GM18861 (cell line): ENCODE data around the gene LYPD6B.

ENCODE experiments used
- ATAC-seq: cut with Tn5 transposase; IDR thresholded peaks from one replicate; pipeline ENCODE4 v1.9.1; 2021; ENCODE audit not compliant: unreplicated experiment

LYPD6B gene

DNA sequence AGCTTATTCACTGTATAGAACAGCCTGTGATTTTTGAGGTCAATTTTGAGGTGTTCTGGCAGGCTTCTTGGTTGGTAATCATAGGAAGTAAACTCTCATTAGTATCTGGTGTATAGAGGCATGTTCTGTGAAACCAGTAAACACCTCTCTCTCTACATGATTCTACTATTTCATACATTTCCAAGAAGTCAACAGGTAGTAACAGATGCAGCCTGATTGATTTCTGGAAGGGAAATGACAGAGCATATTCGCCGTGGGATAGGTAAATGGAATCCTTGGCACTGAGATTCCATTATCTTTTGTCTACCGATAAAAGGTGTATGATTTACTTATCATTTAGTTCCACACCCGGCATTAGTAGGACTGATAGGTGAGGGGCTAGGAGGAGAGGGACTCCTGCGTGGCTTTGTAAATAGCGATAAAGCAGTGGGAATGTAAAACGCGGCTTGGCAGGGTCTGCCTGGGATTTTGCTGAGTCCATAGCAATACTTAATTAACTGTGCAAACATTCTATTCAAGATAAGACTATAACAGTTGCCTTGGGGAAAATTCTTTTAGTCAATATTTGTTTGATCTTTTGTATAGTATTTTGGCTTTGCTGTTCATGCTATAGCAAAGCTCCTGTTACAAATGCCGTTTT lies 32.3 kb downstream of the LYPD6B start:
- no peak for ATAC-seq

DNA sequence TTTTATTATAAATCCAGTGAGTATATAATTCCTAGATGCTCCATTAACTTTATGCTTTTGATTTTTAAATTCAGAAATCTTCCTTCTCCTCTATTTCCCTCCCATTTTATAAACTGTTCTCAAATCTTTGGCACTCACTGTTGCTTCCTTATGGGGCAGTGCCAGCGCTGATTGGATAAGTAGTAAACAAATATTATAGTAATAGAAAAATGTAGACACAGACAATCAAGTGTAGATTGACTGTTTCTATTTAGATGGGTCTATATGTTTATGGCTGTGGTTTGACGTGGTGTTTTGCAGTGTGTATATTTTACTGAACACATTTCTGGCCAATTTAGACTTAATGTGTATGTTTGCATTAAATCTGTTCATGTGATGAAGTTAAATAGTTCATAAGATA lies 36.6 kb downstream of the LYPD6B start:
- ATAC-seq: no peak

DNA sequence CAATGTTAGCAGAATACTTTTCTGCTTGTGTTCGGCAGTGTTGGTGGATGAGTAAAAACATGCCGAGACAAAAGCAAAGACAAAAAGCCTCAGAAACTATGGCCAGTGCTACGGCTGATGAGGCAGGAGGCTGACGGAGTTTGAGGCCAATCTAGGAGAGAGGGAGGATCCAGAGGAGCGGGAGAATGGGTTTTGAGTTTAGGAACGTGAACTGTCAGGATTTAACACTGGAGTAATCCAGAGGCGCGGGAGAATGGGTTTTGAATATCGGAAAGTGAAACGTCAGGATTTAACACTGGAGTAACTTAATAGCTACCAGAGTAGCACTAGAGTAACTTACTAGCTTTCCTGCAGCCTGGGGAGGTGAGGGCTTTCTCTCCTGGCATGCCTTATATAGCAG lies 37.4 kb downstream of the LYPD6B start:
- no peak for ATAC-seq

DNA sequence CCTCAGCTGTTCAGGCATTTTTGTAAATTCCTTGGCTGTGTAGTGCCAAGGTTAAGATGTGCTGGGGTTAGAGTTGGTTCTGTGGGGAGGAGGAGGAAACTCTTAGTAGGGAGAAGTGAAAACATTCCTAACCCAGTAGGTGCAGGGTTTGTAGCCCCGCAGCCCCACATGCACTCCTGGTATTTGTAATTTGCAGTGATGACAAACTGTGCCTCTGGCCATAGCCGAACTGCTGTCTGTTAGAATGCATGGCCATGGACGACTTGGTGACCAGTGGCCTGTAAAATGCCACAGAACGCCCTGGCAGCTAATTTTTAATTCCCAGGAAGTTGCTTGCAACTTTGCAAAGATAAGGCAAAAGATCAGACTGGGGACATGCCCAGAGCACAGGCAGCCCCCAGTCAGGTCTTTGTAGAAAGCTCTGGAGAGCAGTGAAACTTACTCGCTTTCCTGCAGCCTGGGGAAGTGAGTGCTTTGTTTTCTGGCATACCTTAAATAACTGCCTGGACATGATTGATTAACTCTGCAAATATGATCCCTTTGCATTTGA lies 38.4 kb downstream of the LYPD6B start:
- no peak for ATAC-seq

DNA sequence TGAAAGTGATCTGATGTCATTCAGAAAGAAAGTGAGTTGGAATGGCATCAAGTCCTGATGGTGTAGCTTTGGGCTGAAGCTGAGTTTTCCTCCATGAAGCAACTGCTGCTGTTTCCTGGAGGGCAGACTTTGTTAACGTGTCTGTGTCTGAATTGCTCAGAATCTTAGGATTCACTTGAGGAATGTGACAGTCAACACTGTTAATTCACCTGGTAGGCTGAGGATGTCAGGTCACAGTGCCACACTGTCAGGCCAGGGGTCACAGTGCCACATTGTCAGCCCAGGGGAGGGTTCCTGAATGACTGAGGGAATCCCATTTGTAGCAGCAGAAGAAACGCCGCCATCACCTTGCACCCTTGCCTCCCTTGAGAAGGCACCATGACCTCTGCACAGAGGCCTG lies 39.4 kb downstream of the LYPD6B start:
- ATAC-seq: no peak

DNA sequence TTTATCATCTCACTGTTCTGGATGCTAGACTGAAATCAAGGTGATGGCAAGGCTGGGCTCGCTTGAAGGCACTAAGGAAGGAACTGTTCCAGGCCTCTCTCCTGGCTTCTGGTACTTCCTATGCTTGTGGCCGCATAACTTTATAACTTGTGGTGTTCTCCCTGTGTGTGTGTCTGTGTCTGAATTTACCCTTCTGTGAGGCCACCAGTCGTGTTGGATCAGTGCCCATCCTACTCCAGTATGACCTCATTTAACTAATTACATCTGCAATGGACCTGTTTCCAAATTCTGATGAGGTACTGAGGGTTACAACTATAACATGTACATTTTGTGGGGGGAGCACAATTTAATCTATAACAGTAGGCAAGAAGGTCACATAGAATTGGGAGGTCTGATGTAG lies 41.6 kb downstream of the LYPD6B start:
- ATAC-seq: no peak

DNA sequence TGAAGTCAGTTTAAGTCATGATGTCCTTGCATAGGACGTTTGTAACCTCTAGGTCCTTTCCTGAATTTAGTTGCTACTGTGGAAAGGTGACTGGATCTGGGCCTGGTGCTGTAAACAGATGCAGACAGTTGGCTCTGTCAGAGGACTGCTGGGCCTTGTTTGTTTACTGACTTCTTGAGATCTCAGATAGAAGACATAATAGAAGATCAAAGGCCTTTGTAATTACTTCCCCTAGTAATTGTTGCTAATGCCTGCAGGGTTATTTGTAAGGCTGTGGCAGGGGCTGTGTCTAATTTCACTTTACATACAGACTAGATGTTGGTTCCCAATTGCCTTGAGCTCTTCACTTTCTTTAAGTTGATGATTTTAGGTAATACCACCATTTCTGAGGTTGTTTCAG lies 42.5 kb downstream of the LYPD6B start:
- ATAC-seq: no peak

DNA sequence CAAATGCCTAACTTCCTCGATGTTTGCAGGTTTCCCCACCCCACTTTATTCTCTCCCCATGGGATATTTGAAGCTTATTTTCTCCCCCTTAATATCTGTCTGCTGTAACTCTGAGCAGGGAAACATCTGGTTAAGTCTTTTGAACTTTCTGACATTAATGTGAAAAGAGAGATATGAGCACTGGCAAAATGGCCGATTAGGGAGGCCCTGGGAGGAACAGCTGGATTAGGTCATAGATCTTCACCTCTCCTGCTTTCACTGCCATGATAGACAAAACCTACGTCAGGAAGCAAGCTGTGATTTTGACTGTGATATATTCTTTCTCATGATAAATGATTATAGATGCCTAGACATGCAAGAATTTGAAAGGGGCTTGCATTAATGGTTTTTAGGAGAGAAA lies 43.6 kb downstream of the LYPD6B start:
- ATAC-seq: no peak

DNA sequence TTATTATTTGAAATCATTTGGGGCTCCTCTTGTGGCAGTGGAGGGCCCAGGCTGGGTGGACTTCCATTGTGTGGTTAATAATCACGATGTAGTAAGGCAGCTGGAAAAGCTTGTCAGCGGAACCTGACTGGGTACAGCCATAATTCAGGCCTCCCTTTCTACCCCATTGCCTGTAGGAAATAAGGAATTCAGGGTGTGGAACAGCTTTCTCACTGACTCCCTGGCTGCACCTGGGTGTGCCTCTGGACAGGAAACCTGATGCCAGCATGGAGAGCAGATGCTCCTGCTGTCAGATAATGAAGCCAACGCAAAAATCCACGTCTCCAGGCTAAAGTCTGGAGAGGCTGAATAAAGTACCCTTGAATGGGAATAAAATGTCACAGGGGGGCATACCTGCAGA lies 44.2 kb downstream of the LYPD6B start:
- no peak for ATAC-seq

DNA sequence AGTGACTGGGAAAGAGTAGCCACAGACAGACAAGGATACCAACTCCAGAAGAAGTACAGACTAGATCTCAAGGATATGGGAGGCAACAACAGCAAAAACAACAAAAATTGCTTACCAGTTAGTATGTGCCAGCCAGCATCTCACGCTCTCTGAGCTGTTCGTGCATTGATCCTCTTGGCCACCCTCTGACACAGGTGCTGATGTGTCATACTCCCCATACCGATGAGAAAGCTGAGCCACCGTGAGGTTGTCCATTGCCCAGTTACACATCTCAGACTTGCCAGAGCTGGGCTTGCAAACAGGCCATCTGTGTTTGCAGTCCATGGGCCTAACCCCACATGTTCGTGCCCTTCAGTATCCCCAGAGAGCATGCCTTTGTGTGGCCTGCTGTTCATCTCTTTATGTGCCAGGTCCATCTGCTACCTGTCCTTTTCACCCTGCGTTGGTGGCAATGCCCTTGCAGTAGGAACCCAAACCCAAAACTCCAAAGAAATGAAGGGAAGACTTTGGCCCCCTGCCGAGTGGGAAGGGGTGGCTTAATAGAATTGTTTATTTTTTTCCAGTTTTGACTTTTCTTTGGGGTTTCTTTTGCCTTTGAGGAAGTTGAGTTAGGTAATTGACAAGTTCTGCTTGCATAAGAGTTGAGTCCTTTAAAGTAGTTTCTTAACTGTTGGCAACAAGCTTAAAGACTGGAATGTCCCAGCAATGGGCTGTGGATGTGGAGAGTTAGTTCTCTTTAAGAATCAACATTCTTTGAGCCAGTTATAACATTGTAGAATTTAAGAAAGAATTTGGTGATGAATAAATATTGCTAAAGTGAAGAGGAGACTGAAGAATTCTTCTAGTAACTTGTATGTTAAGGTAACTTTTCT lies 46.7 kb downstream of the LYPD6B start:
- no peak for ATAC-seq

DNA sequence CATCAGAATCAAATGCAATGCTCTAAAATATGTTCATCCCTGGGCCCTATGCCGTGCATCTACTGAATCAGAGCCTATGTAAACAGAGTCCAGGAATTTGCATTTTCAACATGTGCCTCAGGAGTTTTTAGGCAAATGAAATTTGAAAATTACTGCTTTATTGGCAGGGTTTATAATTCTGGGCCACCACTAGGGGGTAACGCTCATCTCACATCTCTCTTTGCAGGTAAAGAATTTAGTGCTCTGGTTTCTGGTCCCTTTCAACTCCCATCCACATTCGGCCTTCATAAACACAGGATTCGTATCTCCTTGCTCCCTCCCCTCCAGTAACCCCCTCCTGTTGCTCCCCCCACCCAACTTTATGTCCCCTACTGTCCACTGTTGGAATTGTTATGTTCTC lies 49.3 kb downstream of the LYPD6B start:
- ATAC-seq: no peak

DNA sequence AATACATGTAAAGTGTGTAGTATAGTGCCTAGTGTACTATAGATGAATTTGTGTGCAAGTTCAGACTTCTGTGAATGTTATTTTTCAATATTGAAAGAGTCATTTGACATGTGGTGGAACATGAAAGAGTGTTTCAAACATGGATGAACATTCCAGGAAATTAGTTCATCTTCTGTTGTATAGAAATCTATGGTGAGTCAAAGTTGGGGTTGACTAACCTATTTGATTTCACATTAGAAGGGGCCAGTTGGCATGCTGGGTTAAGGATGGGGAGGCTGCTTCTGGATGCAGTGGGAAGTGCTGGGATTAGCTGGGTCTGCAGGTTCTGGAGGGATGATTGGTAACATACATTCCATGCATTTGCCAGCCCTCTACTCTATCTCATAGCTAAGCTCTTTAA lies 50.6 kb downstream of the LYPD6B start:
- ATAC-seq: no peak

DNA sequence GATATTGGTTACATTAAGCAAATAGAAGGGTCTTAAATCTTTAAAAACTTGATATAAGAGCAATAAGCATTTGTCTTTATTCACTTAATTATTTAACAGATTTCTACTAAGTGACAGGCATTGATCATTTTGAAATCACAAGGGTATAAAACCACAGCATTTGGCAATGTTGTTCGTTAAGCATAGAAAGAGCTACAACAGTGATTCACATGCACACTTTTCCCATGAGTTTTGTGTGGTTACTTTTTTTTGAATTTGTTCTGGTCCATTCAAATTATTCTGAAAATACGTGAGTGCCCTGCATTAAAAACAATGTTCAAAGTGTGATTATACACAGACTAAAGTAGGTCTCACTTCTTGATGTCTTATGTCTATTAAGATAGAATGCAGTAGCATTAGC lies 52.2 kb downstream of the LYPD6B start:
- ATAC-seq: no peak

DNA sequence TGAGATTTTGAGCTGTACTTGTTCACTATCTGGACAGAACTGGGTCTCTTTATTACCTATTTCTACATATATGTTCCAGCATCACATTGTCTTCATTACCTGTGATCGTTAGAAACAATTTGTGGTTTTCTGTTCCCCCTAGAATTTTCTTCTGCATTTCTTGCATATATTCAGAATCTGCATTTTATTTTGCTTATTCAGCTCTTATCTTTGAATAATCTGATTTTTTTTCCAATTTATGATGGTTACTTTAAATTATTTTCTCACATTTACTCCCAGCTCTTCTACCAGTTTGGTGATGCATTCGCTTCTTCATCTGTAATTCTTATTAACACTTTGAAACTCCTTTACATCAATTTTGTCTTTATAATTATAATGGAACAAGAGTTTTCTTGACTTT lies 55.1 kb downstream of the LYPD6B start:
- ATAC-seq: no peak

DNA sequence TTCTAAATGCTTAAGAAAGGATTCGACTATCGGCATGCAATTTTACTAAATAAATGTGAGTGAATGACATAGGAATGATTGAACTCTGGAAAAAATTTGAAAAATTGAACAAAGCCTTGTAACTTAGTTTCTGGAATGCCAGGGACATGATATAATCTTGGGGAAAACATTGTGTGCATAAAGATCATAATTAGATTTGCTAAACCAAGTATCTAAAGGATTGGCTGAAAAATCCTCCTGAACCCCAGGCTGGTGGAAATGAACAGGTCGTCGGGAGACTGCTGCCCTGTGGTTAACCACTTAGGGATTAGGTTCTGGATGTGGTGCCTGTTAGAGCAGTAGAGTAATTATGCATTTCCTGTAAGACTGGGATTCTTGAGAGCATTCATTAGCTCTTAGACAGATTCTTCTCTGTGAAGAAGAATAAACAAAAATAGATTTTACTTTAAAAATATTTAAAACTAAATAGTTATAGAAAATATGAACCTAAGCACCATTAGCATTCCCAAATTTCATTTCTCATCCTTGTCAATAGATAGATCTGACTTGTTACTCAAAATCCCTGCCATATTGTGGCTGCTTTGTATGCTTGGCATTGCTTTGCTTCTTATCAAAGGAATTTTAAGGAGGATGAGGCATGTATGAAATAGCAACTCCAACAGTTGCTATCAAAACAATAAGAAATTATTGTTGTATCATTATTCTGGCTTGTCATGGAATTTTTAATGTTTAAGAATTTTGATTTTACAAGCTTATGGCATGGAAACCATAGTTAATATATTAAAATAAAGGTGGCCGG lies 55.9 kb downstream of the LYPD6B start:
- no peak for ATAC-seq

DNA sequence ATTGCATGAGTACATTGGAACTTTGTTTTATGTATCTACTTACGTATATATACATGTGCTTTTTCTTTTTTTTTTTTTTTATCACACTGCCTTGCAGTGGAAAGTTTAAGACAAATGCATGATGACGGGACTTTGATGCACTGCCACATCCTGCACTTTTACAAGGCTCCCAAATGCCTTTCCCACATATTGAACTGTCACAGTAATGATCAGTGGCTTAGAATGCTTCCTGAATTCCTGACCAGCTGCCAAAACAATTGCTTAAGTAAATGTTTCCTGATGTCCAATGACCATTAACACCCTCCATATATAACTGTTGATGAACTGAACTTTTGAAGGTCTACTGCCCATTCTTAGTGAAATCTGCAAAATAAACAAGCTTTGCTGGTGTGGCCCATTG lies 60.2 kb downstream of the LYPD6B start:
- no peak for ATAC-seq

DNA sequence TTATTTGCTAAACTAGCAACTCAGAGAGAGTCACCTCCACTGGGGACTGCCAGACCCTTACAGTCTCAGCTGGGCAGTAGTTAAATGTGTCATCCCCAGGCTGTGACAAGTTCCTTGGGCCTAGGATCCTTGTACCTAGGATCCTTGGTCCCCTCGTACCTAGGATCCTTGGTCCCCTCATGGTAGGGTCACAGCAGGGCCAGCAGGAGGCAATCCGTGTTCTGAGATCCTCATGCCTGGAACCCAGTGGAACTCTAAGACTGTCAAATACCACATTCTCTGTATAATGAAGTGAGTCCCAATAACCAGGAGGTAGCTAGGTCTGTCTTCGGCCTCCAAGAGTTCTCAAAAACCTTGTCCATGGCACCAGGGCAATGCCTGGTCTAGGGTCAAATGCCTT lies 60.8 kb downstream of the LYPD6B start:
- ATAC-seq: no peak

DNA sequence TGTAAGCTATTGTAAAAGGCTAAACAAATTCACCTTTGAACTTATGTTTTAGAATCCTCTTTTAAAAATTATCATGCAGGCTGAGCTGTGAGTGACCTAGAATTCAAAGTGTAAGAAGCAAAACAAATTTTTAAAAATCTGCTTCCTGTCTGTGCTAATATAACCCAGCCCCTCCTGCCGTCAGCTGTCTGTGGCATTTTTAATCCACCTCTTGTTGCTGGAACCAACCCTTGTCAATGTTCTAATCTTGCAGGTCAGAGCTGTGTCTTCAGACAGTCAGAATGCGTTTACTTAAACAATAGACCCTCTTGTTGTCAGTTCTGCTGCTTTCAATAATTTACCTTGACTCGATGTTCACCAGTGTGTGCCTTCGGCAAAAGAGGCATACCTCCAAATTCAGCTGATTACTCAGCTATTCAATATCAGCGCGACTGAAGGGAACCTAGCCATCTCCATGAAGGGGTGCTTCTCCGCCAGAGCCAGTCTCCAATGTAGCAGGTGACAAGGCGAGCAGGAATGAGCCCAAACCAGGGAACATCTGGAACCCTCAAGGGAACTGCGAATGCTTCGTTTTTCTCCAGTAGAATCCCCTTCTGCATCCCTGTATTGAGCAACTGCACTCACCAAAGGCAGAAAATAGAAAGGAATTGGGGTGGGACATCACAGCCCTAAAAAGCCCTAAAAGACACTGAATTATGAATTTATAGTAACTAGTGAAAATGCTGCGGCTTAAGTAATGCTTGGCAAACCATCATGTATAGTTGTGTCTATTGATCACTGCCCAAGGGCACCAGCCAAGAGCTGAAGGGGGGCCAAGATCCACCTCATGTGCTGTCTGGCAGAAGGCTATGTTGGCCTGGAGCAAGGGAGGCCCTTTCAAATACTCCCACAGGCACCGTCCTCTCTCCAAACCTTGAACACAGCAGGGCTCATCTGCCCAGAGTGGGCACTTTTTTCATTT lies 62.5 kb downstream of the LYPD6B start:
- ATAC-seq: no peak

DNA sequence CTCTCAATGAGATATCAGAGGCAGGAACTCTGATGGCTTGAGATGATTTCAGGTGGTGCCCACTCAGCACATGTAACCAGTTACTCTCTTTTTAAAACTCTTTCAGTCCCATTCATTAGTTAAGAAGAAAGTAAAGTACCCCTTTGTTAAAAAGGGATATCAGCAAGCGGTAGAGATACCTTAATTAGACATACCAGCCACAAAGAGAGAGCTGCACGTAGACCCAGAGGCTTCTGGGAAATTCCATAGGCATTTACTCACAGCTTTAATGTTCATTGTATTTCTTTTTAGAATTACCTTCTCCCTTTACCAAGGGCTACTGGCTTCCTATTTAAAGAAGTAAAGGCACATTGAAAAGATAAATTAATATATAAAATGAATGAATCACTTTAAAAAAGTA lies 63.3 kb downstream of the LYPD6B start:
- no peak for ATAC-seq

DNA sequence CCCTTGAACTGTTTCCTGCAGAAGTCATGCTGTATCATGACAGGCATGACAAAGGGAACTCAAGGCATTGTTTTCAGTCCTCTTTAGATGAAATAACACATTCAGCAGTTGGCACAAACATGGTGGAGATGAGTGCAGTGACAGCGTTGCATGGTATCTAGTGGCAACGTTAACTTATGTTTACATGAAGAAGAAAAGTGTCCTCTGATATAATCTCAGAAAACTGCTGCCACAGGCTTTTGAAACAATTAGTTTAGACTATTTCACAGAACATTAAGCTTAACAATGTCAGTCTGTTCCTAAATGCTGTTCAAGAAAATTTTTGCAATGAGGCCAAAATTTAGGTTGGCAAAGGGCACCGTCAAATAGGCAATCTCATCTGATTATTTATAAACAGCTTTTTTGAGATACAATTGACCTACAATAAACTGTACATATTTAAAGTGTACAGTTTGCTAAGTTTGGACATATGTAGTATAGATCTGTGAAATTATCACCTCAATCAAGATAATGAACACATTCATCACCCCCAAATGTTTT lies 64.7 kb downstream of the LYPD6B start:
- no peak for ATAC-seq
